Measurements from ENCODE around the gene TRAPPC2B. TPM values are rescaled to one million over a fixed set of nuclear protein-coding genes. Genes with fewer than 3 reads are reported as not detected.
A peak's percentile ranks its signal among the peaks of the same experiment; 100 is the strongest.

TRAPPC2B gene
- total and polyA plus RNA-seq, 2 experiments from 2014 or later = 21.6 to 33.0 TPM

DNA sequence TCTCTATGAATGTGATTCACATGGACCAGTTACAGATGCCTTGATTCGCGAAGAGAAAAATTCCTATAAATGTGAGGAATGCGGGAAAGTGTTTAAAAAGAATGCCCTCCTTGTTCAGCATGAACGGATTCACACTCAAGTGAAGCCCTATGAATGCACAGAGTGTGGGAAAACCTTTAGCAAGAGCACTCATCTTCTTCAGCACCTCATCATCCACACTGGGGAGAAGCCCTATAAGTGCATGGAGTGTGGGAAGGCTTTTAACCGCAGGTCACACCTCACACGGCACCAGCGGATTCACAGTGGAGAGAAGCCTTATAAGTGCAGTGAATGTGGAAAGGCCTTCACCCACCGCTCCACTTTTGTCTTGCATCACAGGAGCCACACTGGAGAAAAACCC, 35.4 kb upstream of the TRAPPC2B start:
- peaks cover 52% of the 10 kb centered on the region for H3K79me2 ChIP-seq (ENCODE audit: insufficient read depth)
- H3K4me1 ChIP-seq (ENCODE audit: insufficient read depth) = no peaks in the 10 kb centered on the region
- TF ChIP-seq EZH2 (IDR thresholded peaks at IDR 0.05; ENCODE audit: insufficient read depth, poor library complexity, severe bottlenecking) (no peak), EZH2phosphoT487 (IDR thresholded peaks at IDR 0.05; ENCODE audit: insufficient read depth, low read depth) (no peak)
- 99 to 100% methylated on average over 6 to 8 of the region's 8 CpGs for WGBS, 2 experiments (ENCODE audit: low coverage in 1 of 2, low lambda C conversion rate in 2 of 2, missing lambda C conversion rate in 2 of 2)
- H4K20me1 ChIP-seq (ENCODE audit: insufficient read depth) = no peaks in the 10 kb centered on the region
- no peaks in the 10 kb centered on the region for H3K9me2 ChIP-seq (ENCODE audit: insufficient read depth)
- H3F3A ChIP-seq (ENCODE audit: insufficient read depth) = no peaks in the 10 kb centered on the region
- H3K27me3 ChIP-seq (replicated peaks; ENCODE audit: insufficient read depth) = no peaks in the 10 kb centered on the region
- peaks cover 28% of the 10 kb centered on the region for H3K36me3 ChIP-seq (ENCODE audit: low read depth)
- H2AFZ ChIP-seq = no peak overlapping the region
- no peak for DNase-seq
- H3K4me2 ChIP-seq (ENCODE audit: unreplicated experiment) = no peak overlapping the region
- in situ Hi-C loops (cut with MboI) = no loop called here
- H3K27ac ChIP-seq = no peak overlapping the region
- no peak overlapping the region for H3K9ac ChIP-seq
- H3K9me3 ChIP-seq (ENCODE audit: low read depth) = no peaks in the 10 kb centered on the region
- no peak overlapping the region for H3K4me3 ChIP-seq

DNA sequence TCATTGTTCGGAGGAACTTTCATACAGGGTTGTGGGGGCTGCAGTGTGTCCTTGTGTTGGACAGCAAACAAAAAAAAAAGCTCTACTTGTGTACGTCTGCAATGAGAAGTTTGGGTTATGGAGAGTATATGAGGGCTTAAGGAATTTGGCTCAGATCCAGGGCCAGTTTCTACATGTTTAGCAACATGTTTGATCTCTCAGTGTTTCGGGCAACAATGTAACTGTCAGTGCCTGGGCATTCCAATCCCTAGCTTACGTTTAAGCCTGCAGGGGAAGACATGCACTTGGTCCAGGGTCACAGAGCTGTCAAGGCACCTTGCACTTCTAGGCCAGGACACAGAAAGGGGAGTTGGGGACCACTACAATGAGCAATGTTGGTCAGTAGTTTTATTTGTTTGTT, 29.2 kb upstream of the TRAPPC2B start:
- no peak overlapping the region for H3K4me3 ChIP-seq
- no peaks in the 10 kb centered on the region for H3K9me2 ChIP-seq (ENCODE audit: insufficient read depth)
- H2AFZ ChIP-seq = no peak overlapping the region
- TF ChIP-seq EZH2phosphoT487 (IDR thresholded peaks at IDR 0.05; ENCODE audit: insufficient read depth, low read depth) (no peak), EZH2 (IDR thresholded peaks at IDR 0.05; ENCODE audit: insufficient read depth, poor library complexity, severe bottlenecking) (no peak)
- no peaks in the 10 kb centered on the region for H4K20me1 ChIP-seq (ENCODE audit: insufficient read depth)
- H3K27me3 ChIP-seq (replicated peaks; ENCODE audit: insufficient read depth) = no peaks in the 10 kb centered on the region
- no peaks in the 10 kb centered on the region for H3F3A ChIP-seq (ENCODE audit: insufficient read depth)
- peaks cover 37% of the 10 kb centered on the region for H3K79me2 ChIP-seq (ENCODE audit: insufficient read depth)
- no peaks in the 10 kb centered on the region for H3K4me1 ChIP-seq (ENCODE audit: insufficient read depth)
- no peak overlapping the region for H3K27ac ChIP-seq
- H3K4me2 ChIP-seq (ENCODE audit: unreplicated experiment) = no peak overlapping the region
- WGBS, 2 experiments (ENCODE audit: low coverage in 1 of 2, low lambda C conversion rate in 2 of 2, missing lambda C conversion rate in 2 of 2) = 72 to 77% methylated on average over 4 of the region's 4 CpGs
- peaks cover 1% of the 10 kb centered on the region; the same call in 1 of the 2 replicates for H3K36me3 ChIP-seq (ENCODE audit: low read depth)
- in situ Hi-C loops (cut with MboI) = no loop called here
- DNase-seq = no peak
- H3K9me3 ChIP-seq (ENCODE audit: low read depth) = no peaks in the 10 kb centered on the region
- no peak overlapping the region for H3K9ac ChIP-seq

DNA sequence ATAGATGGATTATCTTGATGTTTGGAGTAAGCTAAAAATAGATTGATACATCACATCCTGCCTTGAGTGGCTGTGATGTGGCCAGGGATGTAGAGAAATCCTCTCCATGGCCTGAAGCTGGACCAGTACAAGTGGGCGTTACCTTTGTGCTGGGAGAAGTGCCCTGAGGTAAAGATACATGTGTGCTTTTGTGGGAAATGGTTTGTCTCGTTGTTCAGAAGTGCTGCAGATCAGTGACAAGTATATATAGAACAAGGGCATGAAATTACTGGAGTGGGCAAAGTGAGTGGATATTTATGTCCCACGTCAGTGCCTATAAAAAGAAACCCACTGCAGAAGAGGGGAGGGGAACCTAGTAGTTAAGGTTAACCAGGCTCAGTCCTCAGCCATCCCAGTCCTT, 24.5 kb upstream of the TRAPPC2B start:
- H3K9me3 ChIP-seq (ENCODE audit: low read depth) = no peaks in the 10 kb centered on the region
- H3F3A ChIP-seq (ENCODE audit: insufficient read depth) = peaks cover 5% of the 10 kb centered on the region; the same call in 1 of the 2 replicates
- H3K36me3 ChIP-seq (ENCODE audit: low read depth) = no peaks in the 10 kb centered on the region
- H3K9me2 ChIP-seq (ENCODE audit: insufficient read depth) = no peaks in the 10 kb centered on the region
- no peak overlapping the region for H3K27ac ChIP-seq
- TF ChIP-seq EZH2phosphoT487 (IDR thresholded peaks at IDR 0.05; ENCODE audit: insufficient read depth, low read depth) (no peak), EZH2 (IDR thresholded peaks at IDR 0.05; ENCODE audit: insufficient read depth, poor library complexity, severe bottlenecking) (no peak)
- DNase-seq = peak; percentile 28
- 0 out of 2 replicates have a peak, but pooled peaks cover 12% of the 10 kb centered on the region for H3K79me2 ChIP-seq (ENCODE audit: insufficient read depth)
- H3K4me3 ChIP-seq = no peak overlapping the region
- no peaks in the 10 kb centered on the region for H3K27me3 ChIP-seq (replicated peaks; ENCODE audit: insufficient read depth)
- no peak overlapping the region for H2AFZ ChIP-seq
- H4K20me1 ChIP-seq (ENCODE audit: insufficient read depth) = no peaks in the 10 kb centered on the region
- no peak overlapping the region for H3K4me2 ChIP-seq (ENCODE audit: unreplicated experiment)
- H3K9ac ChIP-seq = no peak overlapping the region
- H3K4me1 ChIP-seq (ENCODE audit: insufficient read depth) = no peaks in the 10 kb centered on the region
- WGBS, 2 experiments (ENCODE audit: low coverage in 1 of 2, low lambda C conversion rate in 2 of 2, missing lambda C conversion rate in 2 of 2) = 61 to 69% methylated on average over 3 of the region's 3 CpGs
- in situ Hi-C loops (cut with MboI) = no loop called here

DNA sequence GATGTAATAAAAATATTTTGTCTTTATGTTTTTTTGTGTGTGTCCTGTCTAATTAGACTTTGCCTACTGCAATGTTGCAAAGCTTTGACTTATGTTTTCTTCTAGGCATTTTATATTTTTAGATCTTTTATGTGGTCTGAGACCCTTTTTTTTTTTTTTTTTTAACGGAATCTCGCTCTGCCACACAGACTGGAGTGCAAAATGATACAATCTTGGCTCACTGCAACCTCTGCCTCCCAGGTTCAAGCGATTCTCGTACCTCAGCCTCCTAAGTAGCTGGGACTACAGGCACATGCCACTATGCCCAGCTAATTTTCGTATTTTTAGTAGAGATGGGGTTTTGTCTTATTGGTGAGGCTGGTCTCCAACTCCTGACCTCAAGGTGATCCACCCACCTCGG, 20.8 kb upstream of the TRAPPC2B start:
- H3K9me2 ChIP-seq (ENCODE audit: insufficient read depth) = no peaks in the 10 kb centered on the region
- in situ Hi-C loops (cut with MboI) = no loop called here
- no peak overlapping the region for H2AFZ ChIP-seq
- WGBS, 2 experiments (ENCODE audit: low coverage in 1 of 2, low lambda C conversion rate in 2 of 2, missing lambda C conversion rate in 2 of 2) = 46 to 65% methylated on average over 6 of the region's 6 CpGs
- H3F3A ChIP-seq (ENCODE audit: insufficient read depth) = peaks cover 8% of the 10 kb centered on the region; the same call in 1 of the 2 replicates
- DNase-seq = no peak
- TF ChIP-seq EZH2 (IDR thresholded peaks at IDR 0.05; ENCODE audit: insufficient read depth, poor library complexity, severe bottlenecking) (no peak), EZH2phosphoT487 (IDR thresholded peaks at IDR 0.05; ENCODE audit: insufficient read depth, low read depth) (no peak)
- no peak overlapping the region for H3K27ac ChIP-seq
- H3K4me3 ChIP-seq = no peak overlapping the region
- no peaks in the 10 kb centered on the region for H3K36me3 ChIP-seq (ENCODE audit: low read depth)
- H3K4me2 ChIP-seq (ENCODE audit: unreplicated experiment) = no peak overlapping the region
- no peaks in the 10 kb centered on the region for H3K9me3 ChIP-seq (ENCODE audit: low read depth)
- H3K79me2 ChIP-seq (ENCODE audit: insufficient read depth) = no peaks in the 10 kb centered on the region
- no peaks in the 10 kb centered on the region for H3K27me3 ChIP-seq (replicated peaks; ENCODE audit: insufficient read depth)
- no peaks in the 10 kb centered on the region for H3K4me1 ChIP-seq (ENCODE audit: insufficient read depth)
- no peak overlapping the region for H3K9ac ChIP-seq
- no peaks in the 10 kb centered on the region for H4K20me1 ChIP-seq (ENCODE audit: insufficient read depth)

DNA sequence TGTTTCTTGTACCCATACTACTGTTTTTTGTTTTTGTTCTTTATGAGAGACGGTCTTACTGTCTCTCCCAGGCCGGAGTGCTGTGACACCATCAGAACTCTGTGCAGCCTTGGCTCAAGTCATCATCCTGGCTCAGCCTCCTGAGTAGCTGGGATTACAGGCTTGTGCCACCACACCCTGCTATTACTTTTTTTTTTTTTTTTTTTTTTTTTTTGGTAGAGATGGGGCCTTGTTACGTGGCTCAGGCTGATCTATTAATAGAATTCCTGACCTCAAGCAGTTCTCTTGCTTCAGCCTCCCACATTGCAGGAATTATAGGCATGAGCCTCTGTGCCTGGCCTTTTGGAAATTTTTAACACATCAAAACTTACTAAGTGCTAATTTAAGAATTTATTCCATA, 15.2 kb upstream of the TRAPPC2B start:
- DNase-seq = peak; percentile 83
- in situ Hi-C loops (cut with MboI) = no loop called here
- 40 to 52% methylated on average over 3 of the region's 3 CpGs for WGBS, 2 experiments (ENCODE audit: low coverage in 1 of 2, low lambda C conversion rate in 2 of 2, missing lambda C conversion rate in 2 of 2)
- H2AFZ ChIP-seq = peak overlapping the region; percentile 66
- no peaks in the 10 kb centered on the region for H4K20me1 ChIP-seq (ENCODE audit: insufficient read depth)
- peak overlapping the region; percentile 76 for H3K9ac ChIP-seq
- peaks cover 8% of the 10 kb centered on the region; the same call in 1 of the 2 replicates for H3F3A ChIP-seq (ENCODE audit: insufficient read depth)
- peaks cover 21% of the 10 kb centered on the region for H3K79me2 ChIP-seq (ENCODE audit: insufficient read depth)
- no peak overlapping the region for H3K4me3 ChIP-seq
- no peaks in the 10 kb centered on the region for H3K9me2 ChIP-seq (ENCODE audit: insufficient read depth)
- no peaks in the 10 kb centered on the region for H3K9me3 ChIP-seq (ENCODE audit: low read depth)
- peak overlapping the region; percentile 62 for H3K4me2 ChIP-seq (ENCODE audit: unreplicated experiment)
- peaks cover 23% of the 10 kb centered on the region for H3K4me1 ChIP-seq (ENCODE audit: insufficient read depth)
- H3K27me3 ChIP-seq (replicated peaks; ENCODE audit: insufficient read depth) = no peaks in the 10 kb centered on the region
- H3K36me3 ChIP-seq (ENCODE audit: low read depth) = no peaks in the 10 kb centered on the region
- TF ChIP-seq EZH2 (IDR thresholded peaks at IDR 0.05; ENCODE audit: insufficient read depth, poor library complexity, severe bottlenecking) (no peak), EZH2phosphoT487 (IDR thresholded peaks at IDR 0.05; ENCODE audit: insufficient read depth, low read depth) (no peak)
- peak overlapping the region; percentile 92 for H3K27ac ChIP-seq
